GM12878 (cell line): ENCODE data around the gene CALN1. TPM values are rescaled to one million over a fixed set of nuclear protein-coding genes. Genes with fewer than 3 reads are reported as not detected.

Experiments used
- ATAC-seq: fragments of 200-7000 bp; cut with Tn5 transposase; 3 replicates; pipeline ENCODE4 v1.9.1; 2020; ENCODE audit warnings: mild to moderate bottlenecking, moderate library complexity
- BruUV-seq: library from RNA; stranded (reverse); fragments of 400-500 nt; replicated peaks from 2 replicates; lab custom pipeline; 2021; lab: Mats Ljungman, UMichigan
- CTCF ChIA-PET: fragments of 300-600 bp; sonication (Branson Sonifier 250); formaldehyde crosslinking; extraction: SDS; loops from one replicate; lab custom pipeline; 2021; ENCODE audit warnings: inconsistent platforms; lab: Yijun Ruan, JAX
- POLR2A ChIA-PET: fragments of 350-600 bp; formaldehyde crosslinking; extraction: SDS; loops from one replicate; lab custom pipeline; 2021; ENCODE audit warnings: inconsistent platforms; lab: Charles Lee
- RAD21 ChIA-PET: fragments of 300-600 bp; sonication (Branson Sonifier 250); formaldehyde crosslinking; loops from one replicate; lab custom pipeline; 2023; ENCODE audit warnings: antibody characterized with exemption; ENCODE audit not compliant: unreplicated experiment; lab: Charles Lee
- SMC1A ChIA-PET: fragments of 300-600 bp; sonication (Branson Sonifier 250); formaldehyde crosslinking; loops from one replicate; lab custom pipeline; 2023; ENCODE audit not compliant: unreplicated experiment, uncharacterized antibody; lab: Charles Lee
- DNase-seq: peaks from one replicate; pipeline ENCODE4 v3.0.0-alpha.2; 2011; ENCODE audit warnings: low read depth, low spot score
- FAIRE-seq: peaks from 3 replicates; lab custom pipeline; 2011; peaks lifted over from hg19 to GRCh38; lab: Jason Lieb, UNC
- H2AFZ ChIP-seq: 2 replicates; pipeline ENCODE4 v1.6.0; 2011; ENCODE audit warnings: low read depth, low read length, control low read depth; ENCODE audit not compliant: control insufficient read depth
- H3K27ac ChIP-seq: 2 replicates; pipeline ENCODE4 v1.5.1; 2011; ENCODE audit warnings: control low read depth; ENCODE audit not compliant: control insufficient read depth, insufficient read depth
- H3K27me3 ChIP-seq, 2 experiments: replicated peaks in 1 of 2; 2 replicates each; pipeline versions ENCODE4 v1.6.0 to v1.6.1; 2011; ENCODE audit warnings: low read length in 1 of 2; ENCODE audit not compliant: control insufficient read depth in 2 of 2, insufficient read depth in 2 of 2
- H3K36me3 ChIP-seq, 2 experiments: 2 replicates each; pipeline ENCODE4 v1.5.1; 2011; ENCODE audit warnings: low read length in 1 of 2; ENCODE audit not compliant: control insufficient read depth in 2 of 2, insufficient read depth in 2 of 2
- H3K4me1 ChIP-seq: 2 replicates; pipeline ENCODE4 v1.6.1; 2011; ENCODE audit warnings: mild to moderate bottlenecking, low read length, moderate library complexity, mixed read lengths; ENCODE audit not compliant: control insufficient read depth, insufficient read depth
- H3K4me2 ChIP-seq: 2 replicates; pipeline ENCODE4 v1.6.0; 2011; ENCODE audit warnings: control low read depth; ENCODE audit not compliant: control insufficient read depth, insufficient read depth
- H3K4me3 ChIP-seq: fragments of 200-600 bp; sonication (generic); 2 replicates; pipeline ENCODE4 v1.5.1; 2016
- H3K79me2 ChIP-seq: 2 replicates; pipeline ENCODE4 v1.6.0; 2011; ENCODE audit warnings: low read length; ENCODE audit not compliant: control insufficient read depth, insufficient read depth
- H3K9ac ChIP-seq: 2 replicates; pipeline ENCODE4 v1.8.0; 2011; ENCODE audit warnings: low read length, control low read depth, mixed read lengths; ENCODE audit not compliant: control insufficient read depth, insufficient read depth
- H3K9me3 ChIP-seq: replicated peaks from 3 replicates; pipeline ENCODE4 v1.5.1; 2011; ENCODE audit warnings: mild to moderate bottlenecking, low read length; ENCODE audit not compliant: control insufficient read depth, insufficient read depth
- H4K20me1 ChIP-seq: 2 replicates; pipeline ENCODE4 v1.6.0; 2011; ENCODE audit not compliant: control insufficient read depth, insufficient read depth
- CEBPB ChIP-seq, 2 experiments: fragments of 150-350 bp in 1 of 2; IDR thresholded peaks; 2 replicates each; pipeline ENCODE4 v1.6.1; 2012 to 2014; ENCODE audit warnings: low read depth in 2 of 2, low read length in 2 of 2, borderline replicate concordance in 1 of 2, inconsistent platforms in 1 of 2
- CHD1 ChIP-seq: IDR thresholded peaks from 2 replicates; pipeline ENCODE4 v1.6.1; 2012; ENCODE audit warnings: low read depth, low read length, improper control_type of control experiment
- CHD4 ChIP-seq: fragments of 200-600 bp; sonication (generic); IDR thresholded peaks from 2 replicates; pipeline ENCODE4 v1.6.1; 2016; ENCODE audit warnings: mild to moderate bottlenecking
- ESRRA ChIP-seq: IDR thresholded peaks from 2 replicates; pipeline ENCODE4 v1.6.1; 2012; ENCODE audit warnings: mild to moderate bottlenecking, low read length, improper control_type of control experiment
- MTA3 ChIP-seq: IDR thresholded peaks from 2 replicates; pipeline ENCODE4 v1.6.1; 2012; ENCODE audit warnings: low read length, inconsistent platforms, borderline replicate concordance
- PML ChIP-seq: IDR thresholded peaks from 2 replicates; pipeline ENCODE4 v1.6.1; 2012; ENCODE audit warnings: low read length, inconsistent platforms
- ZBTB4 ChIP-seq: fragments of 450-650 bp; formaldehyde crosslinking; IDR thresholded peaks from 2 replicates; pipeline ENCODE4 v1.4.0; 2022; ENCODE audit warnings: mild to moderate bottlenecking, moderate library complexity
- ZNF622 ChIP-seq: fragments of 450-650 bp; IDR thresholded peaks from 2 replicates; pipeline ENCODE4 v1.6.1; 2017; ENCODE audit warnings: mild to moderate bottlenecking, inconsistent platforms
- WGBS: methylation state at CpG from one replicate; pipeline ENCODE4 v1.1.6; 2016; ENCODE audit warnings: low lambda C conversion rate; ENCODE audit not compliant: insufficient replicate concordance, insufficient coverage; ENCODE audit errors: missing lambda C conversion rate; 5-methylcytosine and 5-hydroxymethylcytosine counted together
- in situ Hi-C: fragments of 300-500 bp; cut with MboI; formaldehyde crosslinking; loops from 9 replicates; pipeline ENCODE4 v1.14.3; 2018; ENCODE audit warnings: mixed read lengths
- intact Hi-C: fragments of 100-400 bp; cut with micrococcal nuclease; formaldehyde crosslinking; loops from one replicate; pipeline ENCODE4 v1.14.2; 2022; ENCODE audit not compliant: unreplicated experiment
- polyA plus RNA-seq, 11 experiments: library from polyadenylated mRNA; depleted of rRNA in 4 of 11; unstranded in 6 of 11; stranded (reverse) in 5 of 11; fragments of >200 nt; fragmentation: Nextera tagmentation in 4 of 11; fragmentation: Illumina TruSeq in 1 of 11; extraction: Ambion mirVana in 4 of 11; extraction: Trizol in 1 of 11; gene quantifications; 1 replicate in 1 of 11; 2 replicates in 10 of 11; pipeline versions ENCODE4 v1.2.1 to v1.2.3, GENCODE V29; 2011 to 2016; ENCODE audit warnings: inconsistent platforms in 2 of 11, missing spikeins in 2 of 11, low read depth in 1 of 11
- total RNA-seq, 4 experiments: library from RNA; depleted of rRNA in 3 of 4; stranded (reverse); fragments of >200 nt in 3 of 4; fragmentation: Illumina TruSeq in 1 of 4; extraction: Trizol in 1 of 4; gene quantifications; 2 replicates each; pipeline versions ENCODE4 v1.2.1 to v1.2.3, GENCODE V29; 2013 to 2021
- TF ChIP-seq, protein P1 (sequence below): IDR thresholded peaks from 2 replicates; pipeline ENCODE4 v1.6.1; 2011; ENCODE audit warnings: low read depth, mild to moderate bottlenecking, low read length, moderate library complexity, borderline replicate concordance; ENCODE audit errors: extremely low read depth
- TF ChIP-seq, protein P2 (sequence below): fragments of 450-650 bp; formaldehyde crosslinking; IDR thresholded peaks from 2 replicates; pipeline ENCODE4 v1.5.0; 2022; ENCODE audit warnings: mild to moderate bottlenecking, missing genetic modification characterization

Gene CALN1
- total and polyA plus RNA-seq, 10 of the 15 experiments (the other 5 are each of a cell fraction or from before 2014, with no cell fraction given), result 0.48 to 15.3 (median 1.6) TPM

GRCh38 chr7:72298912-72299311 lies 113.2 kb downstream of the CALN1 start:
- no peak overlapping the region for H2AFZ ChIP-seq
- DNase-seq, result no peak
- no peaks in the 10 kb centered on the region for H3K9me3 ChIP-seq
- CTCF ChIA-PET, result no interaction called here
- intact Hi-C loops (no loop called here), in situ Hi-C loops (no loop called here)
- TF ChIP-seq CEBPB (IDR thresholded peaks at IDR 0.05; ENCODE audit: borderline replicate concordance in 1 of 2, low read depth in 2 of 2, low read length in 2 of 2) (no peak), ESRRA (no peak), MTA3 (no peak)
- H3K27me3 ChIP-seq, result no peaks in the 10 kb centered on the region
- FAIRE-seq, result no peak
- BruUV-seq, result no TSS peak
- no peak overlapping the region for H3K4me3 ChIP-seq
- WGBS, result 25% methylated on average over 1 of the region's 1 CpG
- no peak for ATAC-seq
- H3K27ac ChIP-seq, result no peak overlapping the region
- no peaks in the 10 kb centered on the region for H3K4me1 ChIP-seq
- H3K79me2 ChIP-seq, result no peaks in the 10 kb centered on the region
- H3K36me3 ChIP-seq, result no peaks in the 10 kb centered on the region
- H4K20me1 ChIP-seq, result no peaks in the 10 kb centered on the region
- SMC1A ChIA-PET, result no interaction called here
- RAD21 ChIA-PET, result no interaction called here
- POLR2A ChIA-PET, result no interaction called here
- H3K9ac ChIP-seq, result no peak overlapping the region
- H3K4me2 ChIP-seq, result no peak overlapping the region

- no peaks in the 10 kb centered on the region for H3K9me3 ChIP-seq
- H3K4me3 ChIP-seq, result no peak overlapping the region
- H3K9ac ChIP-seq, result no peak overlapping the region
- ATAC-seq, result no peak
- H3K4me1 ChIP-seq, result no peaks in the 10 kb centered on the region
- FAIRE-seq, result no peak
- POLR2A ChIA-PET, result no interaction called here
- H3K27ac ChIP-seq, result no peak overlapping the region
- no TSS peak for BruUV-seq
- no peaks in the 10 kb centered on the region for H3K27me3 ChIP-seq
- H3K4me2 ChIP-seq, result no peak overlapping the region
- H3K36me3 ChIP-seq, result no peaks in the 10 kb centered on the region
- intact Hi-C loops, result no loop called here
- RAD21 ChIA-PET, result no interaction called here
- no peak for DNase-seq
- in situ Hi-C loops, result no loop called here
- H3K79me2 ChIP-seq, result no peaks in the 10 kb centered on the region
- H2AFZ ChIP-seq, result no peak overlapping the region
- SMC1A ChIA-PET, result no interaction called here
- TF ChIP-seq PML (no peak), ZBTB4 (CRISPR knock-in tag) (no peak), CHD1 (no peak), ZNF622 (no peak), CHD4 (no peak)
- TF ChIP-seq, protein P1, sequence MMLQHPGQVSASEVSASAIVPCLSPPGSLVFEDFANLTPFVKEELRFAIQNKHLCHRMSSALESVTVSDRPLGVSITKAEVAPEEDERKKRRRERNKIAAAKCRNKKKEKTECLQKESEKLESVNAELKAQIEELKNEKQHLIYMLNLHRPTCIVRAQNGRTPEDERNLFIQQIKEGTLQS, result no peak
- TF ChIP-seq, protein P2, sequence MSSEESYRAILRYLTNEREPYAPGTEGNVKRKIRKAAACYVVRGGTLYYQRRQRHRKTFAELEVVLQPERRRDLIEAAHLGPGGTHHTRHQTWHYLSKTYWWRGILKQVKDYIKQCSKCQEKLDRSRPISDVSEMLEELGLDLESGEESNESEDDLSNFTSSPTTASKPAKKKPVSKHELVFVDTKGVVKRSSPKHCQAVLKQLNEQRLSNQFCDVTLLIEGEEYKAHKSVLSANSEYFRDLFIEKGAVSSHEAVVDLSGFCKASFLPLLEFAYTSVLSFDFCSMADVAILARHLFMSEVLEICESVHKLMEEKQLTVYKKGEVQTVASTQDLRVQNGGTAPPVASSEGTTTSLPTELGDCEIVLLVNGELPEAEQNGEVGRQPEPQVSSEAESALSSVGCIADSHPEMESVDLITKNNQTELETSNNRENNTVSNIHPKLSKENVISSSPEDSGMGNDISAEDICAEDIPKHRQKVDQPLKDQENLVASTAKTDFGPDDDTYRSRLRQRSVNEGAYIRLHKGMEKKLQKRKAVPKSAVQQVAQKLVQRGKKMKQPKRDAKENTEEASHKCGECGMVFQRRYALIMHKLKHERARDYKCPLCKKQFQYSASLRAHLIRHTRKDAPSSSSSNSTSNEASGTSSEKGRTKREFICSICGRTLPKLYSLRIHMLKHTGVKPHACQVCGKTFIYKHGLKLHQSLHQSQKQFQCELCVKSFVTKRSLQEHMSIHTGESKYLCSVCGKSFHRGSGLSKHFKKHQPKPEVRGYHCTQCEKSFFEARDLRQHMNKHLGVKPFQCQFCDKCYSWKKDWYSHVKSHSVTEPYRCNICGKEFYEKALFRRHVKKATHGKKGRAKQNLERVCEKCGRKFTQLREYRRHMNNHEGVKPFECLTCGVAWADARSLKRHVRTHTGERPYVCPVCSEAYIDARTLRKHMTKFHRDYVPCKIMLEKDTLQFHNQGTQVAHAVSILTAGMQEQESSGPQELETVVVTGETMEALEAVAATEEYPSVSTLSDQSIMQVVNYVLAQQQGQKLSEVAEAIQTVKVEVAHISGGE (CRISPR knock-in tag), result no peak
- no peaks in the 10 kb centered on the region for H4K20me1 ChIP-seq
- WGBS, result 19% methylated on average over 5 of the region's 5 CpGs
- CTCF ChIA-PET, result no interaction called here
Observed at GRCh38 chr7:72298091-72298490, 114.0 kb downstream of the CALN1 start.
